ENCODE data around the gene AP1S1. TPM values are rescaled to one million over a fixed set of nuclear protein-coding genes. Genes with fewer than 3 reads are reported as not detected.
A peak's percentile ranks its signal among the peaks of the same experiment; 100 is the strongest.

Gene AP1S1
- total and polyA plus RNA-seq, 9 of the 15 experiments (the other 6 are each of a cell fraction or from before 2014, with no cell fraction given): 4.4 to 149 (median 89.4) TPM

- TF ChIP-seq, protein P1, sequence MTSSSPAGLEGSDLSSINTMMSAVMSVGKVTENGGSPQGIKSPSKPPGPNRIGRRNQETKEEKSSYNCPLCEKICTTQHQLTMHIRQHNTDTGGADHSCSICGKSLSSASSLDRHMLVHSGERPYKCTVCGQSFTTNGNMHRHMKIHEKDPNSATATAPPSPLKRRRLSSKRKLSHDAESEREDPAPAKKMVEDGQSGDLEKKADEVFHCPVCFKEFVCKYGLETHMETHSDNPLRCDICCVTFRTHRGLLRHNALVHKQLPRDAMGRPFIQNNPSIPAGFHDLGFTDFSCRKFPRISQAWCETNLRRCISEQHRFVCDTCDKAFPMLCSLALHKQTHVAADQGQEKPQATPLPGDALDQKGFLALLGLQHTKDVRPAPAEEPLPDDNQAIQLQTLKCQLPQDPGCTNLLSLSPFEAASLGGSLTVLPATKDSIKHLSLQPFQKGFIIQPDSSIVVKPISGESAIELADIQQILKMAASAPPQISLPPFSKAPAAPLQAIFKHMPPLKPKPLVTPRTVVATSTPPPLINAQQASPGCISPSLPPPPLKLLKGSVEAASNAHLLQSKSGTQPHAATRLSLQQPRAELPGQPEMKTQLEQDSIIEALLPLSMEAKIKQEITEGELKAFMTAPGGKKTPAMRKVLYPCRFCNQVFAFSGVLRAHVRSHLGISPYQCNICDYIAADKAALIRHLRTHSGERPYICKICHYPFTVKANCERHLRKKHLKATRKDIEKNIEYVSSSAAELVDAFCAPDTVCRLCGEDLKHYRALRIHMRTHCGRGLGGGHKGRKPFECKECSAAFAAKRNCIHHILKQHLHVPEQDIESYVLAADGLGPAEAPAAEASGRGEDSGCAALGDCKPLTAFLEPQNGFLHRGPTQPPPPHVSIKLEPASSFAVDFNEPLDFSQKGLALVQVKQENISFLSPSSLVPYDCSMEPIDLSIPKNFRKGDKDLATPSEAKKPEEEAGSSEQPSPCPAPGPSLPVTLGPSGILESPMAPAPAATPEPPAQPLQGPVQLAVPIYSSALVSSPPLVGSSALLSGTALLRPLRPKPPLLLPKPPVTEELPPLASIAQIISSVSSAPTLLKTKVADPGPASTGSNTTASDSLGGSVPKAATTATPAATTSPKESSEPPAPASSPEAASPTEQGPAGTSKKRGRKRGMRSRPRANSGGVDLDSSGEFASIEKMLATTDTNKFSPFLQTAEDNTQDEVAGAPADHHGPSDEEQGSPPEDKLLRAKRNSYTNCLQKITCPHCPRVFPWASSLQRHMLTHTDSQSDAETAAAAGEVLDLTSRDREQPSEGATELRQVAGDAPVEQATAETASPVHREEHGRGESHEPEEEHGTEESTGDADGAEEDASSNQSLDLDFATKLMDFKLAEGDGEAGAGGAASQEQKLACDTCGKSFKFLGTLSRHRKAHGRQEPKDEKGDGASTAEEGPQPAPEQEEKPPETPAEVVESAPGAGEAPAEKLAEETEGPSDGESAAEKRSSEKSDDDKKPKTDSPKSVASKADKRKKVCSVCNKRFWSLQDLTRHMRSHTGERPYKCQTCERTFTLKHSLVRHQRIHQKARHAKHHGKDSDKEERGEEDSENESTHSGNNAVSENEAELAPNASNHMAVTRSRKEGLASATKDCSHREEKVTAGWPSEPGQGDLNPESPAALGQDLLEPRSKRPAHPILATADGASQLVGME (CRISPR knock-in tag; IDR thresholded peaks at IDR 0.05): peak; percentile 98
- no peak for TF ChIP-seq BRCA1 (IDR thresholded peaks at IDR 0.05)
- no peak for TF ChIP-seq BRCA1 (CRISPR knock-in tag; IDR thresholded peaks at IDR 0.05)
- TF ChIP-seq, protein P2, sequence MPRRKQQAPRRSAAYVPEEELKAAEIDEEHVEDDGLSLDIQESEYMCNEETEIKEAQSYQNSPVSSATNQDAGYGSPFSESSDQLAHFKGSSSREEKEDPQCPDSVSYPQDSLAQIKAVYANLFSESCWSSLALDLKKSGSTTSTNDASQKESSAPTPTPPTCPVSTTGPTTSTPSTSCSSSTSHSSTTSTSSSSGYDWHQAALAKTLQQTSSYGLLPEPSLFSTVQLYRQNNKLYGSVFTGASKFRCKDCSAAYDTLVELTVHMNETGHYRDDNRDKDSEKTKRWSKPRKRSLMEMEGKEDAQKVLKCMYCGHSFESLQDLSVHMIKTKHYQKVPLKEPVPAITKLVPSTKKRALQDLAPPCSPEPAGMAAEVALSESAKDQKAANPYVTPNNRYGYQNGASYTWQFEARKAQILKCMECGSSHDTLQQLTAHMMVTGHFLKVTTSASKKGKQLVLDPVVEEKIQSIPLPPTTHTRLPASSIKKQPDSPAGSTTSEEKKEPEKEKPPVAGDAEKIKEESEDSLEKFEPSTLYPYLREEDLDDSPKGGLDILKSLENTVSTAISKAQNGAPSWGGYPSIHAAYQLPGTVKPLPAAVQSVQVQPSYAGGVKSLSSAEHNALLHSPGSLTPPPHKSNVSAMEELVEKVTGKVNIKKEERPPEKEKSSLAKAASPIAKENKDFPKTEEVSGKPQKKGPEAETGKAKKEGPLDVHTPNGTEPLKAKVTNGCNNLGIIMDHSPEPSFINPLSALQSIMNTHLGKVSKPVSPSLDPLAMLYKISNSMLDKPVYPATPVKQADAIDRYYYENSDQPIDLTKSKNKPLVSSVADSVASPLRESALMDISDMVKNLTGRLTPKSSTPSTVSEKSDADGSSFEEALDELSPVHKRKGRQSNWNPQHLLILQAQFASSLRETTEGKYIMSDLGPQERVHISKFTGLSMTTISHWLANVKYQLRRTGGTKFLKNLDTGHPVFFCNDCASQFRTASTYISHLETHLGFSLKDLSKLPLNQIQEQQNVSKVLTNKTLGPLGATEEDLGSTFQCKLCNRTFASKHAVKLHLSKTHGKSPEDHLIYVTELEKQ (CRISPR knock-in tag; IDR thresholded peaks at IDR 0.05): no peak
- TF ChIP-seq CREB1 (IDR thresholded peaks at IDR 0.05): no peak
- peak; percentile 59; the same call in 1 of the 2 replicates for TF ChIP-seq CREB1 (CRISPR knock-in tag; IDR thresholded peaks at IDR 0.05)
- TF ChIP-seq GTF2F1 (IDR thresholded peaks at IDR 0.05; ENCODE audit: low read depth, low read length): 0 out of 2 replicates have a peak, but pooled peaks have one; percentile 18
- TF ChIP-seq YBX1 (IDR thresholded peaks at IDR 0.05): no peak
- TF ChIP-seq KLF10 (CRISPR knock-in tag; IDR thresholded peaks at IDR 0.05): no peak
- TF ChIP-seq CHD2 (IDR thresholded peaks at IDR 0.05; ENCODE audit: low read depth, low read length): 0 out of 2 replicates have a peak, but pooled peaks have one; percentile 24
- no peak for TF ChIP-seq SREBF2 (CRISPR knock-in tag; IDR thresholded peaks at IDR 0.05)
- TF ChIP-seq ESRRB (CRISPR knock-in tag; IDR thresholded peaks at IDR 0.05; ENCODE audit: borderline replicate concordance): no peak
- no peak for TF ChIP-seq ZNF764 (CRISPR knock-in tag; IDR thresholded peaks at IDR 0.05; ENCODE audit: low read depth)
- TF ChIP-seq, protein P3, sequence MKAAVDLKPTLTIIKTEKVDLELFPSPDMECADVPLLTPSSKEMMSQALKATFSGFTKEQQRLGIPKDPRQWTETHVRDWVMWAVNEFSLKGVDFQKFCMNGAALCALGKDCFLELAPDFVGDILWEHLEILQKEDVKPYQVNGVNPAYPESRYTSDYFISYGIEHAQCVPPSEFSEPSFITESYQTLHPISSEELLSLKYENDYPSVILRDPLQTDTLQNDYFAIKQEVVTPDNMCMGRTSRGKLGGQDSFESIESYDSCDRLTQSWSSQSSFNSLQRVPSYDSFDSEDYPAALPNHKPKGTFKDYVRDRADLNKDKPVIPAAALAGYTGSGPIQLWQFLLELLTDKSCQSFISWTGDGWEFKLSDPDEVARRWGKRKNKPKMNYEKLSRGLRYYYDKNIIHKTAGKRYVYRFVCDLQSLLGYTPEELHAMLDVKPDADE (conservative IDR thresholded peaks at IDR 0.05; ENCODE audit: control insufficient read depth, low read depth, low read length): no peak
- TF ChIP-seq SRSF3 (IDR thresholded peaks at IDR 0.05; ENCODE audit: insufficient read depth, low read length): no peak
Observed at GRCh38 chr7:101153969-101154692, at the start of gene AP1S1 (continued).
